Activated CD4-positive, alpha-beta T cell treated with anti-CD3 and anti-CD28 coated beads, Interleukin-2, amount 50 U/mL, for 24 hours (primary cell): ENCODE results near the gene ASPRV1.
"Not testable (repeated sequence)": the region's sequence is repeated elsewhere in the genome, so short reads cannot be mapped to it uniquely, and the experiment has no call there.

Experiments
- DNase-seq, 2 donors: peaks; one replicate each; pipeline ENCODE4 v3.0.0-alpha.2; 2020; ENCODE audit warnings: low read depth in 1 of 2, low spot score in 1 of 2

The ASPRV1 gene

GRCh38 chr2:69961496-69961895 is at the start of gene ASPRV1:
Gene ASPRV1, minus strand, starts transcription at chr2:69961631. Its CDS starts 195 bp downstream, at chr2:69961436.
- DNase-seq = no peak

- DNase-seq = no peak
Observed at GRCh38 chr2:70010576-70011111, 49.2 kb upstream of the ASPRV1 start.

- no peak for DNase-seq
Observed at GRCh38 chr2:70009762-70010575, 48.5 kb upstream of the ASPRV1 start.

- DNase-seq = no peak
Observed at GRCh38 chr2:70008290-70008689, 46.9 kb upstream of the ASPRV1 start.

- no peak for DNase-seq
Observed at GRCh38 chr2:70007151-70007550, 45.7 kb upstream of the ASPRV1 start.

- no peak for DNase-seq
Observed at GRCh38 chr2:70006447-70006784, 45.0 kb upstream of the ASPRV1 start.

GRCh38 chr2:70005752-70006446 is 44.5 kb upstream of the ASPRV1 start:
- no peak for DNase-seq

GRCh38 chr2:70005216-70005615 is 43.8 kb upstream of the ASPRV1 start:
- no peak for DNase-seq

GRCh38 chr2:70003093-70003830 is 41.8 kb upstream of the ASPRV1 start:
- DNase-seq = no peak

- no peak for DNase-seq
Observed at GRCh38 chr2:70002241-70002899, 40.9 kb upstream of the ASPRV1 start.

GRCh38 chr2:70000529-70000928 is 39.1 kb upstream of the ASPRV1 start:
- DNase-seq = not testable (repeated sequence)

GRCh38 chr2:69998761-69999160 is 37.3 kb upstream of the ASPRV1 start:
- DNase-seq = no peak

GRCh38 chr2:69997015-69997830 is 35.8 kb upstream of the ASPRV1 start:
- DNase-seq = no peak

- no peak for DNase-seq
Observed at GRCh38 chr2:69995511-69995910, 34.1 kb upstream of the ASPRV1 start.

GRCh38 chr2:69994166-69994565 is 32.7 kb upstream of the ASPRV1 start:
- no peak for DNase-seq

- no peak for DNase-seq
Observed at GRCh38 chr2:69993708-69994107, 32.3 kb upstream of the ASPRV1 start.

- no peak for DNase-seq
Observed at GRCh38 chr2:69993048-69993565, 31.7 kb upstream of the ASPRV1 start.

GRCh38 chr2:69992310-69993047 is 31.0 kb upstream of the ASPRV1 start:
- DNase-seq = no peak

GRCh38 chr2:69989441-69990105 is 28.1 kb upstream of the ASPRV1 start:
- no peak for DNase-seq
